Ishikawa (cell line): ENCODE data around the gene TMEM132D.

Experiments
- CEBPB ChIP-seq: IDR thresholded peaks from 2 replicates; pipeline ENCODE4 v1.6.1; 2012
- CREB1 ChIP-seq: IDR thresholded peaks from 2 replicates; pipeline ENCODE4 v1.6.1; 2012; ENCODE audit warnings: low read depth
- EGR1 ChIP-seq: IDR thresholded peaks from 2 replicates; pipeline ENCODE4 v1.6.1; 2012
- EP300 ChIP-seq: IDR thresholded peaks from 2 replicates; pipeline ENCODE4 v1.6.1; 2012; ENCODE audit warnings: borderline replicate concordance
- FOXM1 ChIP-seq: IDR thresholded peaks from 2 replicates; pipeline ENCODE4 v1.6.1; 2012; ENCODE audit warnings: low read depth, borderline replicate concordance
- MAX ChIP-seq: IDR thresholded peaks from 2 replicates; pipeline ENCODE4 v1.6.1; 2012
- NFIC ChIP-seq: IDR thresholded peaks from 2 replicates; pipeline ENCODE4 v1.6.1; 2012
- RAD21 ChIP-seq: IDR thresholded peaks from 2 replicates; pipeline ENCODE4 v1.6.1; 2012; ENCODE audit warnings: low read depth
- REST ChIP-seq: IDR thresholded peaks from 2 replicates; pipeline ENCODE4 v1.6.1; 2012; ENCODE audit warnings: low read depth, mild to moderate bottlenecking
- TAF1 ChIP-seq: IDR thresholded peaks from 2 replicates; pipeline ENCODE4 v1.6.1; 2012; ENCODE audit warnings: low read depth, mild to moderate bottlenecking
- TEAD4 ChIP-seq: IDR thresholded peaks from 2 replicates; pipeline ENCODE4 v1.6.1; 2012
- YY1 ChIP-seq: IDR thresholded peaks from 2 replicates; pipeline ENCODE4 v1.6.1; 2012; ENCODE audit warnings: low read depth

GRCh38 chr12:129704232-129704830 is 199.5 kb downstream of the TMEM132D start:
- TF ChIP-seq FOXM1 = no peak
- no peak for TF ChIP-seq EP300
- no peak for TF ChIP-seq MAX
- TF ChIP-seq TEAD4 = no peak
- TF ChIP-seq CREB1 = no peak
- TF ChIP-seq RAD21 = no peak
- no peak for TF ChIP-seq CEBPB
- TF ChIP-seq NFIC = no peak
- TF ChIP-seq YY1 = no peak
- TF ChIP-seq REST = no peak
- no peak for TF ChIP-seq TAF1
- no peak for TF ChIP-seq EGR1
